Suprapubic skin (tissue), 4 donors: Measurements from ENCODE around the gene PLA1A.

Experiments
- CTCF ChIP-seq, 2 donors: fragments of 200-600 bp in 1 of 2; fragments of 450-650 bp in 1 of 2; sonication (generic) in 1 of 2; IDR thresholded peaks; one replicate each; pipeline ENCODE4 v1.5.1; 2016 to 2019; ENCODE audit warnings: antibody characterized with exemption in 2 of 2, mild to moderate bottlenecking in 1 of 2, moderate library complexity in 1 of 2
- EP300 ChIP-seq: sonication (generic); formaldehyde crosslinking; IDR thresholded peaks from one replicate; pipeline ENCODE4 v1.6.1; 2017; ENCODE audit warnings: antibody characterized with exemption
- POLR2A ChIP-seq, 2 donors: fragments of 450-650 bp; IDR thresholded peaks; one replicate each; pipeline ENCODE4 v1.6.1; 2017; ENCODE audit warnings: antibody characterized with exemption in 2 of 2, mild to moderate bottlenecking in 2 of 2, moderate library complexity in 2 of 2
- POLR2AphosphoS5 ChIP-seq, 3 donors: sonication (generic); formaldehyde crosslinking; IDR thresholded peaks; one replicate each; pipeline ENCODE4 v1.6.1; 2017; ENCODE audit warnings: antibody characterized with exemption in 3 of 3

- no peak for TF ChIP-seq POLR2A (IDR thresholded peaks at IDR 0.05)
- no peak for TF ChIP-seq EP300
- TF ChIP-seq CTCF (IDR thresholded peaks at IDR 0.05): no peak
- TF ChIP-seq POLR2AphosphoS5 (IDR thresholded peaks at IDR 0.05): no peak
These were observed 16.2 kb downstream of the PLA1A start for GRCh38 chr3:119613872-119614271.
